IMR-90 (cell line): ENCODE data around the gene RFTN1. TPM values are rescaled to one million over a fixed set of nuclear protein-coding genes. Genes with fewer than 3 reads are reported as not detected.

Experiments used
- ATAC-seq: fragments of 200-7000 bp; cut with Tn5 transposase; 2 replicates; pipeline ENCODE4 v1.9.1; 2020; ENCODE audit warnings: low read depth, mild to moderate bottlenecking, moderate library complexity
- BruUV-seq: library from RNA; stranded (reverse); fragments of 400-500 nt; replicated peaks from 2 replicates; lab custom pipeline; 2021; lab: Mats Ljungman, UMichigan
- CTCF ChIA-PET: fragments of 300-600 bp; formaldehyde crosslinking; extraction: SDS; loops from one replicate; lab custom pipeline; 2021; ENCODE audit warnings: antibody characterized with exemption; lab: Yijun Ruan, JAX
- POLR2A ChIA-PET: fragments of 300-600 bp; sonication (Branson Sonifier 250); formaldehyde crosslinking; loops from one replicate; lab custom pipeline; 2022; ENCODE audit warnings: antibody characterized with exemption; ENCODE audit not compliant: unreplicated experiment; lab: Charles Lee
- DNase-seq: peaks from one replicate; pipeline ENCODE4 v3.0.0; 2013
- H2AFZ ChIP-seq: replicated peaks from 2 replicates; pipeline ENCODE3; 2013; ENCODE audit warnings: low read length, mild to moderate bottlenecking; ENCODE audit not compliant: poor library complexity
- H2AK5ac ChIP-seq: 2 replicates; pipeline ENCODE4 v1.6.1; 2013; ENCODE audit warnings: low read depth, low read length, inconsistent platforms
- H2AK9ac ChIP-seq: replicated peaks from 2 replicates; pipeline ENCODE3; 2013; ENCODE audit warnings: mild to moderate bottlenecking, low read depth, low read length, moderate library complexity; ENCODE audit not compliant: poor library complexity
- H2BK120ac ChIP-seq: 2 replicates; pipeline ENCODE4 v1.6.1; 2013; ENCODE audit warnings: low read depth, low read length, inconsistent platforms
- H2BK15ac ChIP-seq: 3 replicates; pipeline ENCODE4 v1.6.1; 2013; ENCODE audit warnings: low read depth, low read length, inconsistent platforms
- H2BK20ac ChIP-seq: 2 replicates; pipeline ENCODE4 v1.6.1; 2013; ENCODE audit warnings: low read depth, mild to moderate bottlenecking, inconsistent platforms, low read length, moderate library complexity
- H2BK5ac ChIP-seq: 2 replicates; pipeline ENCODE4 v1.6.1; 2013; ENCODE audit warnings: mild to moderate bottlenecking, low read depth, low read length, inconsistent platforms; ENCODE audit not compliant: poor library complexity, severe bottlenecking
- H3K14ac ChIP-seq: replicated peaks from 2 replicates; pipeline ENCODE4 v1.6.1; 2013; ENCODE audit warnings: low read depth, low read length, inconsistent platforms
- H3K18ac ChIP-seq: 2 replicates; pipeline ENCODE4 v1.6.1; 2013; ENCODE audit warnings: low read depth, low read length, control low read depth
- H3K23ac ChIP-seq: 2 replicates; pipeline ENCODE4 v1.6.1; 2013; ENCODE audit warnings: low read depth, low read length, inconsistent platforms
- H3K27ac ChIP-seq: 2 replicates; pipeline ENCODE4 v1.5.1; 2013; ENCODE audit warnings: mild to moderate bottlenecking, control low read depth, low read length; ENCODE audit not compliant: insufficient read depth
- H3K27me3 ChIP-seq: 2 replicates; pipeline ENCODE4 v1.6.1; 2013; ENCODE audit warnings: low read length; ENCODE audit not compliant: control insufficient read depth, insufficient read depth
- H3K36me3 ChIP-seq: 2 replicates; pipeline ENCODE4 v1.6.1; 2013; ENCODE audit warnings: low read length, mixed read lengths; ENCODE audit not compliant: control insufficient read depth, insufficient read depth
- H3K4ac ChIP-seq: 2 replicates; pipeline ENCODE4 v1.6.1; 2013; ENCODE audit warnings: low read depth, low read length, inconsistent platforms
- H3K4me1 ChIP-seq: 2 replicates; pipeline ENCODE4 v1.6.1; 2013; ENCODE audit warnings: low read length, mixed read lengths; ENCODE audit not compliant: control insufficient read depth, insufficient read depth
- H3K4me2 ChIP-seq: 2 replicates; pipeline ENCODE4 v1.6.1; 2013; ENCODE audit warnings: low read depth, mild to moderate bottlenecking, control low read depth, low read length, moderate library complexity
- H3K4me3 ChIP-seq: 2 replicates; pipeline ENCODE4 v1.5.1; 2013; ENCODE audit warnings: low read depth, mild to moderate bottlenecking, control low read depth, low read length, moderate library complexity; ENCODE audit not compliant: insufficient read depth
- H3K56ac ChIP-seq: 2 replicates; pipeline ENCODE4 v1.6.1; 2013; ENCODE audit warnings: low read length, inconsistent platforms; ENCODE audit not compliant: insufficient read depth; ENCODE audit errors: extremely low read depth
- H3K79me1 ChIP-seq, 2 experiments: 2 replicates each; pipeline ENCODE4 v1.6.1; 2013; ENCODE audit warnings: low read length in 2 of 2, inconsistent platforms in 1 of 2, low read depth in 1 of 2
- H3K9ac ChIP-seq: 2 replicates; pipeline ENCODE4 v1.6.1; 2013; ENCODE audit warnings: low read depth, low read length, control low read depth
- H3K9me1 ChIP-seq: 2 replicates; pipeline ENCODE4 v1.6.1; 2013; ENCODE audit warnings: low read length, inconsistent platforms; ENCODE audit not compliant: insufficient read depth
- H3K9me3 ChIP-seq: 2 replicates; pipeline ENCODE4 v1.6.1; 2013; ENCODE audit warnings: low read length; ENCODE audit not compliant: control insufficient read depth, insufficient read depth
- H4K20me1 ChIP-seq: 2 replicates; pipeline ENCODE4 v1.6.1; 2013; ENCODE audit warnings: low read length, inconsistent platforms; ENCODE audit not compliant: insufficient read depth
- H4K5ac ChIP-seq: 2 replicates; pipeline ENCODE4 v1.6.1; 2013; ENCODE audit warnings: mild to moderate bottlenecking, low read depth, low read length, control low read depth
- H4K8ac ChIP-seq, 2 experiments: 2 replicates each; pipeline ENCODE4 v1.6.1; 2013; ENCODE audit warnings: low read depth in 2 of 2, low read length in 2 of 2, control low read depth in 1 of 2, inconsistent platforms in 1 of 2
- H4K91ac ChIP-seq: 2 replicates; pipeline ENCODE4 v1.6.1; 2013; ENCODE audit warnings: low read depth, low read length, inconsistent platforms; ENCODE audit not compliant: insufficient read depth
- BHLHE40 ChIP-seq: fragments of 150-350 bp; IDR thresholded peaks from 2 replicates; pipeline ENCODE4 v1.6.1; 2016; ENCODE audit warnings: mild to moderate bottlenecking, low read depth, low read length
- CEBPB ChIP-seq: IDR thresholded peaks from 2 replicates; pipeline ENCODE4 v1.6.1; 2012; ENCODE audit warnings: low read depth, low read length, improper control_type of control experiment
- FOS ChIP-seq: fragments of 150-350 bp; IDR thresholded peaks from 2 replicates; pipeline ENCODE4 v1.6.1; 2016; ENCODE audit warnings: low read depth, low read length
- MAFK ChIP-seq: IDR thresholded peaks from 2 replicates; pipeline ENCODE4 v1.6.1; 2012; ENCODE audit warnings: low read depth, low read length, improper control_type of control experiment
- MAZ ChIP-seq: IDR thresholded peaks from 2 replicates; pipeline ENCODE4 v1.6.1; 2012; ENCODE audit warnings: low read depth, mild to moderate bottlenecking, low read length, improper control_type of control experiment, moderate library complexity, borderline replicate concordance
- MXI1 ChIP-seq: IDR thresholded peaks from 2 replicates; pipeline ENCODE4 v1.6.1; 2012; ENCODE audit warnings: low read depth, mild to moderate bottlenecking, low read length, moderate library complexity, borderline replicate concordance
- NFE2L2 ChIP-seq: fragments of 150-350 bp; IDR thresholded peaks from 2 replicates; pipeline ENCODE4 v1.6.1; 2016; ENCODE audit warnings: low read depth, mild to moderate bottlenecking, low read length
- POLR2A ChIP-seq: IDR thresholded peaks from 2 replicates; pipeline ENCODE4 v1.6.1; 2012; ENCODE audit warnings: mild to moderate bottlenecking, low read depth, low read length
- RCOR1 ChIP-seq: IDR thresholded peaks from 2 replicates; pipeline ENCODE4 v1.6.1; 2012; ENCODE audit warnings: mild to moderate bottlenecking, low read length, improper control_type of control experiment; ENCODE audit not compliant: insufficient replicate concordance
- WGBS, 2 experiments: methylation state at CpG; one replicate each; pipeline versions ENCODE4 v1.1.5 to v1.1.7; 2013; ENCODE audit warnings: missing lambda C conversion rate in 2 of 2; ENCODE audit not compliant: insufficient read length in 1 of 2; ENCODE audit errors: extremely low coverage in 2 of 2; 5-methylcytosine and 5-hydroxymethylcytosine counted together
- dilution Hi-C: fragments of 300-500 bp; cut with HindIII; formaldehyde crosslinking; loops from one replicate; pipeline ENCODE4 v1.14.3; 2018; ENCODE audit warnings: low sequenced_read_pairs; ENCODE audit not compliant: unreplicated experiment
- in situ Hi-C: fragments of 300-500 bp; cut with MboI; formaldehyde crosslinking; loops from 3 replicates; pipeline ENCODE4 v1.14.3; 2019; ENCODE audit warnings: low sequenced_read_pairs, inconsistent platforms, mixed read lengths
- intact Hi-C: fragments of 100-400 bp; cut with micrococcal nuclease; formaldehyde crosslinking; loops from 2 replicates; pipeline ENCODE4 v1.10.0; 2022
- polyA plus RNA-seq, 3 experiments: library from polyadenylated mRNA; depleted of rRNA; stranded (reverse); fragments of >200 nt; gene quantifications; 2 replicates each; pipeline ENCODE4 v1.2.3, GENCODE V29; 2012; ENCODE audit warnings: low replicate concordance in 1 of 3
- total RNA-seq: library from RNA; depleted of rRNA; stranded (reverse); fragments of >200 nt; gene quantifications from 2 replicates; pipeline ENCODE4 v1.2.3, GENCODE V29; 2012
- TF ChIP-seq, protein P1 (sequence below): fragments of 150-350 bp; IDR thresholded peaks from 2 replicates; pipeline ENCODE4 v1.6.1; 2017; ENCODE audit warnings: mild to moderate bottlenecking, antibody characterized with exemption, low read length, low read depth

The RFTN1 gene
- total and polyA plus RNA-seq, 2 of the 4 experiments (the other 2 are of a cell fraction), result 45.0 to 52.0 TPM

DNA sequence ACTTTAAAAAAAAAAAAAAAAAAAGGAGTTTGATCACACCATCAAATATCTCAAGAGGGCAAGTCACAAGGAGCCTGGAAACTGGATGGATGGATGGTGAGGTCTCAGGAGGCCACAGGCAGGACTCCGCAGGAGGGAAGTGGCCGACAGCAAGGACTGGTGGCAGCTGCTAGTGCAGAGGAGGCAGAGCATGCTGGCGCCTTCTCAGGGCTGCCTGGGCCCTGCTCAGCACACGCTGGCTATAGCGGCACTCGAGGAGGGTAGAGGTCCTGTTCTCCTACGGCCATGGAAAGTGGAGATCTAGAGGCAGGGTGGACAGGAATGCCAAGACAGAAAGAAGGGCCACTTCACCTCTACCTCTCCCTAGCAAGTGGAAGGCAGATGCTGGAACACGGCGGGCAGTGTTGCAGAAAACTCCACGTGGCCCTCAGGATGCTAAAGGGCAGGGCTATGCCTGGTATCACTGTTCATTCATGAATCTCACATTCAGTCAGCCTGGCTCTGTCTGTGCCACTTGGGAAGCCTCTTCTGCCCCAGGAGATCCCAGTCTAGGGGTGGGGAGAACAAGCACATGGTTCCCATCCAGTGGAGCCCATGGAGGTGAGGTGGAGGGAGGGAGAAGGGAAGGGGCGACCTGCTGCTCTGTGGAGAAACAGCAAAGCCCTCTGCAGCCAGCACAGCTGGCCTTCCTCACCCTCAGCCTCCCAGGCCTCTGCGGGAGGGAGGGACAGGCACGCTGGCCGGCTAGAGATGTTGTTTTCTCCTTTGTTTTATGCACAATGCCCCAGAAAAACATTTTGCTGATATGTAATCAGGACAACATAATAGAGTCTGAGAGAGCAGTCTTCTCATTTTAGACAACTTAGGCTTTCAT is 177.5 kb downstream of the RFTN1 start:
- peaks cover 17% of the 10 kb centered on the region for H3K9me1 ChIP-seq
- intact Hi-C loops (no loop called here), dilution Hi-C loops (no loop called here), in situ Hi-C loops (no loop called here)
- H4K8ac ChIP-seq, result 0 out of 4 replicates have a peak overlapping the region, but pooled peaks of 1 of the 2 experiments have one; percentile 1
- H3K36me3 ChIP-seq, result peaks cover 17% of the 10 kb centered on the region
- no peak overlapping the region for H2AK5ac ChIP-seq
- H2BK5ac ChIP-seq, result no peak overlapping the region
- 80% methylated on average over 2 of the region's 14 CpGs; no CpG with 5 or more reads in 1 of the 2 experiments for WGBS, 2 experiments
- H3K79me1 ChIP-seq, result peaks cover 20 to 50% of the 10 kb centered on the region in 2 experiments
- H3K4me1 ChIP-seq, result peaks cover 8% of the 10 kb centered on the region
- no peak overlapping the region for H2BK120ac ChIP-seq
- TF ChIP-seq MXI1, result no peak
- no peak for TF ChIP-seq NFE2L2
- TF ChIP-seq RCOR1, result no peak
- no peak for TF ChIP-seq BHLHE40
- TF ChIP-seq POLR2A, result no peak
- no peak for TF ChIP-seq CEBPB
- no peak for TF ChIP-seq MAFK
- TF ChIP-seq MAZ, result no peak
- TF ChIP-seq, protein P1, sequence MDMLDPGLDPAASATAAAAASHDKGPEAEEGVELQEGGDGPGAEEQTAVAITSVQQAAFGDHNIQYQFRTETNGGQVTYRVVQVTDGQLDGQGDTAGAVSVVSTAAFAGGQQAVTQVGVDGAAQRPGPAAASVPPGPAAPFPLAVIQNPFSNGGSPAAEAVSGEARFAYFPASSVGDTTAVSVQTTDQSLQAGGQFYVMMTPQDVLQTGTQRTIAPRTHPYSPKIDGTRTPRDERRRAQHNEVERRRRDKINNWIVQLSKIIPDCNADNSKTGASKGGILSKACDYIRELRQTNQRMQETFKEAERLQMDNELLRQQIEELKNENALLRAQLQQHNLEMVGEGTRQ, result no peak
- TF ChIP-seq FOS, result no peak
- no peak overlapping the region for H3K4me3 ChIP-seq
- peaks cover 6% of the 10 kb centered on the region for H3K9me3 ChIP-seq
- H4K20me1 ChIP-seq, result peaks cover 24% of the 10 kb centered on the region
- H3K18ac ChIP-seq, result no peak overlapping the region
- POLR2A ChIA-PET, result no interaction called here
- H3K4ac ChIP-seq, result no peak overlapping the region; the same call in 1 of the 2 replicates
- H3K4me2 ChIP-seq, result no peak overlapping the region
- no peak overlapping the region; the same call in 1 of the 2 replicates for H4K5ac ChIP-seq
- CTCF ChIA-PET, result interaction anchor here (0.6 kb wide), 1 partner anchor 173 kb away, joined by 4 read pairs; no protein-coding TSS in a partner anchor
- H3K23ac ChIP-seq, result no peak overlapping the region
- H2BK15ac ChIP-seq, result no peak overlapping the region
- no peak overlapping the region for H3K14ac ChIP-seq
- H3K27ac ChIP-seq, result no peak overlapping the region
- H3K9ac ChIP-seq, result no peak overlapping the region
- peak overlapping the region; percentile 24 for H2AFZ ChIP-seq
- H2AK9ac ChIP-seq, result no peak overlapping the region
- no peak overlapping the region for H4K91ac ChIP-seq
- H2BK20ac ChIP-seq, result no peak overlapping the region
- BruUV-seq, result no TSS peak
- ATAC-seq, result no peak
- DNase-seq, result no peak
- H3K27me3 ChIP-seq, result no peaks in the 10 kb centered on the region
- H3K56ac ChIP-seq, result no peak overlapping the region
